ENCODE results near the gene TBL1XR1. TPM values are rescaled to one million over a fixed set of nuclear protein-coding genes. Genes with fewer than 3 reads are reported as not detected.
A peak's percentile ranks its signal among the peaks of the same experiment; 100 is the strongest.

Gene TBL1XR1
- total and polyA plus RNA-seq, 3 experiments from 2014 or later: 36.3 to 193 (median 173) TPM

DNA sequence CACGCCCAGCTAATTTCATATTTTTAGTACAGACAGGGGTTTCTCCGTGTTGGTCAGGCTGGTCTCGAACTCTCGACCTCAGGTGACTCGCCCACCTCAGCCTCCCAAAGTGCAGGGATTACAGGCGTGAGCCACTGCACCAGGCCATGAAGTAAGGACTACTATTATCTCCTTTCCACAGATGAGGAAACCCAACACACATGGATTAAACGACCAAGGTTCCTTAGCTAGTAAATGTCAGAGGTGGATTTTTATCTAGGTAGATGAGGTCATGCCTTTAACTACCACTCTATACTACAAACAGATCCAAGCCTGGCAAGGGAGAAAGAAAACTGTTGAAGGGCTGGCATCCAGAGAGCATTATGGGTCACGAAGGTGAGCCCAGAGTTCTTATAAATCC, 15.5 kb upstream of the TBL1XR1 start:
- Histone ChIP-seq H3K36me3 (ENCODE audit: insufficient read depth, low read length) (no peaks in the 10 kb centered on the region), H3K27me3 (ENCODE audit: insufficient read depth, low read length, poor library complexity, severe bottlenecking) (no peaks in the 10 kb centered on the region), H3K4me1 (ENCODE audit: insufficient read depth, low read length) (no peaks in the 10 kb centered on the region), H3K4me3 (ENCODE audit: low read length) (no peak overlapping the region), H3K9me3 (ENCODE audit: low read length) (no peaks in the 10 kb centered on the region), H3K27ac (ENCODE audit: low read depth, low read length) (no peak overlapping the region)
- Mint-ChIP-seq H3K36me3 (no peaks in the 10 kb centered on the region), H3K4me1 (peaks cover 0 to 3% (median 0%) of the 10 kb centered on the region in 3 donors), H3K27ac (no peak overlapping the region), H3K27me3 (no peaks in the 10 kb centered on the region), H3K4me3 (no peak overlapping the region), H3K9me3 (no peaks in the 10 kb centered on the region)
- POLR2A ChIA-PET: interaction anchor here (1.0 kb wide), 1 partner anchor 148 kb away, joined by 3 read pairs; no protein-coding TSS in a partner anchor
- no peak for DNase-seq
- CTCF ChIA-PET: interaction anchor here (2.0 kb wide), 1 partner anchor 9 kb away, joined by 6 read pairs; no protein-coding TSS in a partner anchor

DNA sequence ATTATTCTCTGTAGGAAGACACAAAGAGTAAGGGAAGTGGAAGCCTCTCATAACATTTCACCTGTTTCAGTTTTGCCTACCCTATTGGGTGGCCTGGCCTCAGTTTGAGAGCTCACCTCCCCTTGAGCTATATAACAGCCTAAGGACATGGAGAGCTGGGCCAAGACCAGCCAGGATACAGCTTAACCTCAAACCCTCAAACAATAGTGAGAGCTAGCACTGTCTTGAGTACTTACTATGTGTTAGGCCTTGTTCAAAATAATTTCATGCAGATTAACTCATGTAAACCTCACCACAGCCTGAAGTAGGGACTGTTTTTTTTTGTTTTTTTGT, 15.0 kb upstream of the TBL1XR1 start:
- H3K27me3 Mint-ChIP-seq: no peaks in the 10 kb centered on the region
- no peaks in the 10 kb centered on the region for H3K36me3 Mint-ChIP-seq
- no peaks in the 10 kb centered on the region for H3K9me3 Mint-ChIP-seq
- Histone ChIP-seq H3K36me3 (ENCODE audit: insufficient read depth, low read length) (no peaks in the 10 kb centered on the region), H3K27me3 (ENCODE audit: insufficient read depth, low read length, poor library complexity, severe bottlenecking) (no peaks in the 10 kb centered on the region), H3K9me3 (ENCODE audit: low read length) (no peaks in the 10 kb centered on the region), H3K4me1 (ENCODE audit: insufficient read depth, low read length) (no peaks in the 10 kb centered on the region), H3K27ac (ENCODE audit: low read depth, low read length) (no peak overlapping the region), H3K4me3 (ENCODE audit: low read length) (no peak overlapping the region)
- POLR2A ChIA-PET: no interaction called here
- no peak overlapping the region for H3K27ac Mint-ChIP-seq
- CTCF ChIA-PET: interaction anchor here (2.0 kb wide), 1 partner anchor 9 kb away, joined by 6 read pairs; no protein-coding TSS in a partner anchor
- H3K4me3 Mint-ChIP-seq: no peak overlapping the region
- peaks cover 0 to 3% (median 0%) of the 10 kb centered on the region in 3 donors for H3K4me1 Mint-ChIP-seq
- DNase-seq: no peak

GRCh38 chr3:177211503-177212277, 14.4 kb upstream of the TBL1XR1 start:
- POLR2A ChIA-PET: no interaction called here
- Mint-ChIP-seq H3K27ac (peak overlapping the region in 1 of 8 donors; percentile 12), H3K4me1 (peaks cover 0 to 3% (median 0%) of the 10 kb centered on the region in 3 donors), H3K4me3 (no peak overlapping the region), H3K27me3 (no peaks in the 10 kb centered on the region), H3K36me3 (no peaks in the 10 kb centered on the region), H3K9me3 (no peaks in the 10 kb centered on the region)
- no peaks in the 10 kb centered on the region for H3K27me3 ChIP-seq (ENCODE audit: insufficient read depth, low read length, poor library complexity, severe bottlenecking)
- CTCF ChIA-PET: interaction anchor here (2.0 kb wide), 1 partner anchor 8 kb away, joined by 6 read pairs; no protein-coding TSS in a partner anchor
- H3K27ac ChIP-seq (ENCODE audit: low read depth, low read length): no peak overlapping the region
- H3K4me3 ChIP-seq (ENCODE audit: low read length): no peak overlapping the region
- H3K36me3 ChIP-seq (ENCODE audit: insufficient read depth, low read length): no peaks in the 10 kb centered on the region
- H3K9me3 ChIP-seq (ENCODE audit: low read length): no peaks in the 10 kb centered on the region
- no peaks in the 10 kb centered on the region for H3K4me1 ChIP-seq (ENCODE audit: insufficient read depth, low read length)
- DNase-seq: no peak

DNA sequence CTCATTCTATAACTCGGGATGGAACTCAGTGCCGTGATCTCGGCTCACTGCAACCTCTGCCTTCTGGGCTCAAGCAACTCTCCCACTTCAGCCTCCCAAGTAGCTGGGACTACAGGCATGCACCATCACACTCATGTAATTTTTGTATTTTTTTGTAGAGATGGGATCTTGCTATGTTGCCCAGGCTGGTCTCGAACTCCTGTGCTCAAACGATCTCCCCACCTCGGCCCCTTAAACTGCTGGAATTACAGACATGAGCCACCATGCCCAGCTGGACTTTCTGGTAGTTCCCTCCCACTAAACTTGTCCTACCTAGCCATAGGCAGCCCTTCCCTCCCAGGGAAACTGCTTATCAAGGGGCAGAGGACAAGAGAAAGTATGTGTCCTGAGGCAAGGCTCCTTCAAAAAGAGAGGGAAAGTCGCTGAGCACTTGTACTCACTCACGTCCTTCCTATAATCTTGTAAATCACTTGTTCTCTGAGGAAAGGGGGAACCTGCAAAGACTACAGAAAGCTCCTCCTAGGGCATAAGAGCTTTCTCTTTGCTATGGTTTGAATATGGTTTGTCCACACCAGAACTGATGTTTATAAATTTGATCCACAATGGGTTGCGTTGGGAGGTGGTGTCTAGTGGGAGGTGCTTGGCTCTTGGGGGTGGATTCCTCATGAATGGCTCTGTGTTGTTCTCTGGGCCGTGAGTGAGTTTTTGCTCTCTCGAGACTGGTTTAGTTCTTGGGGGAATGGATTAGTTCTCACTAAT, 13.6 kb upstream of the TBL1XR1 start:
- no peak for DNase-seq
- no peak overlapping the region for H3K27ac ChIP-seq (ENCODE audit: low read depth, low read length)
- Mint-ChIP-seq H3K4me3 (no peak overlapping the region), H3K27me3 (no peaks in the 10 kb centered on the region), H3K27ac (no peak overlapping the region), H3K9me3 (no peaks in the 10 kb centered on the region), H3K36me3 (no peaks in the 10 kb centered on the region), H3K4me1 (peaks cover 0 to 3% (median 0%) of the 10 kb centered on the region in 3 donors)
- no peaks in the 10 kb centered on the region for H3K36me3 ChIP-seq (ENCODE audit: insufficient read depth, low read length)
- no peaks in the 10 kb centered on the region for H3K27me3 ChIP-seq (ENCODE audit: insufficient read depth, low read length, poor library complexity, severe bottlenecking)
- H3K4me1 ChIP-seq (ENCODE audit: insufficient read depth, low read length): no peaks in the 10 kb centered on the region
- POLR2A ChIA-PET: no interaction called here
- CTCF ChIA-PET: interaction anchor here (2.0 kb wide), 1 partner anchor 7 kb away, joined by 6 read pairs; no protein-coding TSS in a partner anchor
- no peak overlapping the region for H3K4me3 ChIP-seq (ENCODE audit: low read length)
- no peaks in the 10 kb centered on the region for H3K9me3 ChIP-seq (ENCODE audit: low read length)

DNA sequence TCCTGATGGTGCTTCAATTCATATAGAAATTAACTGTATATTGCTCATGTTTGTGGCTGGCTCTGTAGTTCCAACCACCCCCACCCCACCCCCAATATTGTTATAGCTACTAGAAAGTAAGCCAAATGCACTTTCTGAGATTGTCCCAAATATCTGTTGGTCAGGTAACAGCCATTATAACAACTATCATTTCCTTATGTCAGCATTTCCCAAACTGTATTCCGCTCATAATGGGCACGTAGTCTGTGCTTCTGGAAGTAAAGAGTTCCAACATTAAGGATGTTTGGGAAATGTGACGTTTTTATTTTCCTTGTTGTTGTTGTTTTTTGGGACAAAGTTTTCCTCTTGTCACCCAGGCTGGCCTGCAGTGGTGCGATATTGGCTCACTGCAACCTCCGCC, 12.2 kb upstream of the TBL1XR1 start:
- no peaks in the 10 kb centered on the region for H3K9me3 Mint-ChIP-seq
- no peaks in the 10 kb centered on the region for H3K27me3 ChIP-seq (ENCODE audit: insufficient read depth, low read length, poor library complexity, severe bottlenecking)
- no peak overlapping the region for H3K4me3 ChIP-seq (ENCODE audit: low read length)
- H3K36me3 Mint-ChIP-seq: no peaks in the 10 kb centered on the region
- DNase-seq: no peak
- ChIA-PET CTCF (no interaction called here), POLR2A (interaction anchor here (0.7 kb wide), 1 partner anchor 44 kb away, joined by 3 read pairs; no protein-coding TSS in a partner anchor)
- H3K36me3 ChIP-seq (ENCODE audit: insufficient read depth, low read length): no peaks in the 10 kb centered on the region
- no peak overlapping the region for H3K27ac Mint-ChIP-seq
- no peaks in the 10 kb centered on the region for H3K4me1 ChIP-seq (ENCODE audit: insufficient read depth, low read length)
- no peak overlapping the region for H3K27ac ChIP-seq (ENCODE audit: low read depth, low read length)
- H3K4me3 Mint-ChIP-seq: no peak overlapping the region
- H3K27me3 Mint-ChIP-seq: no peaks in the 10 kb centered on the region
- H3K4me1 Mint-ChIP-seq: peaks cover 0 to 3% (median 0%) of the 10 kb centered on the region in 3 donors
- H3K9me3 ChIP-seq (ENCODE audit: low read length): no peaks in the 10 kb centered on the region

- Mint-ChIP-seq H3K36me3 (no peaks in the 10 kb centered on the region), H3K4me3 (no peak overlapping the region), H3K4me1 (peaks cover 0 to 3% (median 0%) of the 10 kb centered on the region in 3 donors), H3K27ac (peak overlapping the region in 1 of 8 donors; percentile 78), H3K27me3 (no peaks in the 10 kb centered on the region), H3K9me3 (no peaks in the 10 kb centered on the region)
- no peaks in the 10 kb centered on the region for H3K27me3 ChIP-seq (ENCODE audit: insufficient read depth, low read length, poor library complexity, severe bottlenecking)
- no peak overlapping the region for H3K27ac ChIP-seq (ENCODE audit: low read depth, low read length)
- CTCF ChIA-PET: no interaction called here
- H3K9me3 ChIP-seq (ENCODE audit: low read length): no peaks in the 10 kb centered on the region
- H3K4me1 ChIP-seq (ENCODE audit: insufficient read depth, low read length): no peaks in the 10 kb centered on the region
- H3K36me3 ChIP-seq (ENCODE audit: insufficient read depth, low read length): no peaks in the 10 kb centered on the region
- no peak for DNase-seq
- H3K4me3 ChIP-seq (ENCODE audit: low read length): no peak overlapping the region
- POLR2A ChIA-PET: no interaction called here
Observed at GRCh38 chr3:177208781-177209180, 11.5 kb upstream of the TBL1XR1 start.

GRCh38 chr3:177208223-177208622, 10.9 kb upstream of the TBL1XR1 start:
- CTCF ChIA-PET: no interaction called here
- peaks cover 0 to 4% (median under 1%) of the 10 kb centered on the region in 3 donors for H3K4me1 Mint-ChIP-seq
- Histone ChIP-seq H3K4me3 (ENCODE audit: low read length) (no peak overlapping the region), H3K4me1 (ENCODE audit: insufficient read depth, low read length) (no peaks in the 10 kb centered on the region), H3K27me3 (ENCODE audit: insufficient read depth, low read length, poor library complexity, severe bottlenecking) (no peaks in the 10 kb centered on the region), H3K27ac (ENCODE audit: low read depth, low read length) (no peak overlapping the region), H3K9me3 (ENCODE audit: low read length) (no peaks in the 10 kb centered on the region), H3K36me3 (ENCODE audit: insufficient read depth, low read length) (no peaks in the 10 kb centered on the region)
- POLR2A ChIA-PET: no interaction called here
- H3K27ac Mint-ChIP-seq: no peak overlapping the region
- H3K36me3 Mint-ChIP-seq: no peaks in the 10 kb centered on the region
- no peak for DNase-seq
- no peaks in the 10 kb centered on the region for H3K27me3 Mint-ChIP-seq
- no peaks in the 10 kb centered on the region for H3K9me3 Mint-ChIP-seq
- H3K4me3 Mint-ChIP-seq: no peak overlapping the region

- no peaks in the 10 kb centered on the region for H3K9me3 ChIP-seq (ENCODE audit: low read length)
- no peaks in the 10 kb centered on the region for H3K27me3 ChIP-seq (ENCODE audit: insufficient read depth, low read length, poor library complexity, severe bottlenecking)
- no peak overlapping the region for H3K27ac ChIP-seq (ENCODE audit: low read depth, low read length)
- H3K9me3 Mint-ChIP-seq: no peaks in the 10 kb centered on the region
- H3K4me1 Mint-ChIP-seq: peaks cover 7 to 16% (median 14%) of the 10 kb centered on the region in 3 donors
- CTCF ChIA-PET: interaction anchor here (1.6 kb wide), 1 partner anchor 153 kb away, joined by 4 read pairs; no protein-coding TSS in a partner anchor
- H3K4me3 Mint-ChIP-seq: no peak overlapping the region
- POLR2A ChIA-PET: no interaction called here
- no peaks in the 10 kb centered on the region for H3K36me3 ChIP-seq (ENCODE audit: insufficient read depth, low read length)
- no peaks in the 10 kb centered on the region for H3K36me3 Mint-ChIP-seq
- DNase-seq: no peak
- H3K27ac Mint-ChIP-seq: no peak overlapping the region
- no peaks in the 10 kb centered on the region for H3K27me3 Mint-ChIP-seq
- H3K4me1 ChIP-seq (ENCODE audit: insufficient read depth, low read length): peaks cover 7% of the 10 kb centered on the region
- H3K4me3 ChIP-seq (ENCODE audit: low read length): no peak overlapping the region
Observed at GRCh38 chr3:177206936-177207335, 9.7 kb upstream of the TBL1XR1 start.
